Stimulated activated CD4-positive, alpha-beta T cell treated with anti-CD3 and anti-CD28 coated beads, TNF-alpha, amount 100 ng/mL, for 4 hours (primary cell): ENCODE results near the gene PLXNA2.

ENCODE experiments used
- DNase-seq, 3 experiments: peaks; one replicate each; pipeline ENCODE4 v3.0.0-alpha.2; 2020; ENCODE audit warnings: low read depth in 3 of 3

PLXNA2 gene

GRCh38 chr1:208117409-208117808, 126.8 kb downstream of the PLXNA2 start:
- DNase-seq = no peak

GRCh38 chr1:208115924-208116640, 128.1 kb downstream of the PLXNA2 start:
- no peak for DNase-seq

GRCh38 chr1:208113011-208113410, 131.2 kb downstream of the PLXNA2 start:
- DNase-seq = no peak

- no peak for DNase-seq
Observed at GRCh38 chr1:208112401-208112800, 131.8 kb downstream of the PLXNA2 start.

GRCh38 chr1:208111646-208112190, 132.5 kb downstream of the PLXNA2 start:
- DNase-seq = no peak

- DNase-seq = no peak
Observed at GRCh38 chr1:208110296-208110695, 133.9 kb downstream of the PLXNA2 start.

GRCh38 chr1:208108646-208109330, 135.4 kb downstream of the PLXNA2 start:
- no peak for DNase-seq

GRCh38 chr1:208108213-208108608, 136.0 kb downstream of the PLXNA2 start:
- DNase-seq = no peak

GRCh38 chr1:208107425-208108212, 136.6 kb downstream of the PLXNA2 start:
- no peak for DNase-seq

- no peak for DNase-seq
Observed at GRCh38 chr1:208106218-208106617, 138.0 kb downstream of the PLXNA2 start.

GRCh38 chr1:208105756-208106155, 138.4 kb downstream of the PLXNA2 start:
- DNase-seq = no peak

- DNase-seq = no peak
Observed at GRCh38 chr1:208103597-208104513, 140.3 kb downstream of the PLXNA2 start.

- DNase-seq = no peak
Observed at GRCh38 chr1:208101661-208102431, 142.3 kb downstream of the PLXNA2 start.

GRCh38 chr1:208100906-208101305, 143.3 kb downstream of the PLXNA2 start:
- no peak for DNase-seq

GRCh38 chr1:208100106-208100505, 144.1 kb downstream of the PLXNA2 start:
- no peak for DNase-seq

GRCh38 chr1:208098773-208099172, 145.4 kb downstream of the PLXNA2 start:
- DNase-seq = no peak

- peak; percentile 15 to 32 (median 32) for DNase-seq
Observed at GRCh38 chr1:208093754-208094719, 150.1 kb downstream of the PLXNA2 start.

GRCh38 chr1:208093046-208093445, 151.1 kb downstream of the PLXNA2 start:
- DNase-seq = no peak
